Amniotic stem cell (primary cell): ENCODE results near the gene KCMF1.
"Not testable (repeated sequence)": the region's sequence is repeated elsewhere in the genome, so short reads cannot be mapped to it uniquely, and the experiment has no call there.

Source experiments
- DNase-seq: peaks from one replicate; lab custom pipeline; 2025; lab: John Stamatoyannopoulos, UW

The KCMF1 gene

GRCh38 chr2:84970868-84971509 lies at the start of gene KCMF1:
Gene KCMF1, plus strand, starts transcription at chr2:84971161. Its CDS starts 291 bp downstream, at chr2:84971452.
- peak; percentile 49 for DNase-seq

DNA sequence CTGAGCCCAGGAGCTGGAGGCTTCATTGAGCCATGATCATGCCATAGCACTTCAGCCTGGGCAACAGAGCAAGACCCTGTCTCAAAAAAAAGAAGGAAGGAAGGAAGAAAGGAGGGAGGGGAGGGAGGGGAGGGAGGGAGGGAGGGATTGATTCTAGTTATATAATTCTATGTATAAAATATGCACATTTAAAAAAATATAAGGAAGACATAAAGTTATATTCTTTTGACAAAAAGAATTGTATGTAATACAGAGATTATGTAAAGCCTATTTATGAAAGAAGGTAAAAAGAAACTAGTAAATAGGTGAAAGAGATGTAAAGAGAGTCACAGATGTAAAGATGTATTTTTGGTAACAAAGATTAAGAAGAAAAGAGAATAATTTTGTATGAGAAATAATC lies 48.0 kb upstream of the KCMF1 start:
- DNase-seq = no peak

DNA sequence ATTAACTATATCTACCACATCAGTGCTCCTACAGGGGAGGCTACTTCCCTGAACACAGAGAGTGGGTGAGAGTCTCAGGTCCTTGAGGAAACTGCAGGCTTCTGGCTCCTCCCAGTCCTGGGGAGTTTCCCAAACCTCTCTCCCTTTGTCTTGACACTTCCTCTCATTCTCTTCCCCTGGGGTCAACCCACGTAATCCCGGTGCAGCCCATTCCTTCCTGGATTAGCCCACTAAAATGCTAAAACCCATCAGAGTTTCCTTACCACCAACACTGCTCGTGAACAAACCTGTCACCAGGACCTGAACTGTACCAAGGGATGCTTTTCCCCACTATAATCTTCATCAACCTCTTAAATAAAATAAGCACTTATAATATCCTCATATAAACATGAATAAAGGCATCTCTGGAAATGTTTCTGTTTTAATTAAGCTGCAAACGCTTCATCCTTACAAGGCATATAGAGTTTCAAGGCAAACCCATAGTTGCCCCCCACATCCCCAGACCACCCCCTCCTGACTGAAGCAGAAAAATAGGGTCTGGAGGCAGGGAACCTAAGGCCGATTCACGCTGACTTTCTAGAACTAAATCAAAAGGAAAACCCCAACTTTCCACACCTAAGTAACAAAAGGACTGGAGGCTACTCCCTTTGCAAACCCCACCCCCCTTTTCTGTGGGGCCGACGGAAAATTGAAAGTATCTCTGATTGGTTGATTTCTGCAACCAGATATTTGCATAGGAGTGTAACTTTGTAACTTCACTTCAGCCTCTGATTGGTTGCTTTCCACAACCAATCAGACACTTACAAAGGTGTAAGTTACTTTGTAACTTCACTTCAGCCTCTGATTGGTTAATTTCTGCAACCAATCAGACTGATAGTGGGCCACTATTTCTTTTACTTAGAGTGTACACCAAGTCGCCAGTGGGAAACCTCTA lies 46.5 kb upstream of the KCMF1 start:
- DNase-seq = no peak

GRCh38 chr2:84925336-84925723 lies 45.6 kb upstream of the KCMF1 start:
- DNase-seq = no peak

DNA sequence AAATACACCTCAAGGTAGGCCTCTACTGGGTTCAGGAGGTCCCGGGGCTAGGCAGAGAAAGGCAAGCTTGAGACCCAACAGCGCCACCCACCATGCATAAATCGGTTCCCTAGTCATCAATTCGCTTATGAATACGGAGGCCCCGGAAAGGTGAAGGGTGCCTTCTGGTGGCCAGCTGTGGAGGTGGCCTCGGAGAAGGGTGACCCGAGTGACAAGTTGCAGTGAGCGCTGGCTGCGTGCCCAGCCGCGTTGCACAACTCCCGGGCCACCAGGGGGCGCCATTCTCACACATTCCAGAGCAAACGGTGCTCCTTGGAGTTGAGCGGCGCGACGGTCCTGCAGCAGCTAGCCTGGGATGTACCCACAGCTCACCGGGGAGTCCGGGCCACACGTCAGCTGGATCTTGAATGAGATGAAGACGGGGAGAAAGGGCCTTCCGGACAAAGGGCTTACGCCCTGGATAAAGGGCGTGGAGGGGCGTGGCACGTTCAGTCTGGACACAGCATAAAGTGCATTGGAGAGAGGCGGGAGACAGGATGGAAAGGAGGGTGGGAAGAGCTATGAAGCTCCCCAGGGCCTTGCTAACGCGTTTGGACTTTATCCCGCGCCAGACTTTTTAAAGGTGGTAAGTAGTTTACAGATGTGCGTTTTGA lies 45.1 kb upstream of the KCMF1 start:
- peak; percentile 82 for DNase-seq

- DNase-seq = no peak
Measured at GRCh38 chr2:84927275-84927627, 43.7 kb upstream of the KCMF1 start.

GRCh38 chr2:84931384-84931821 lies 39.6 kb upstream of the KCMF1 start:
- no peak for DNase-seq

DNA sequence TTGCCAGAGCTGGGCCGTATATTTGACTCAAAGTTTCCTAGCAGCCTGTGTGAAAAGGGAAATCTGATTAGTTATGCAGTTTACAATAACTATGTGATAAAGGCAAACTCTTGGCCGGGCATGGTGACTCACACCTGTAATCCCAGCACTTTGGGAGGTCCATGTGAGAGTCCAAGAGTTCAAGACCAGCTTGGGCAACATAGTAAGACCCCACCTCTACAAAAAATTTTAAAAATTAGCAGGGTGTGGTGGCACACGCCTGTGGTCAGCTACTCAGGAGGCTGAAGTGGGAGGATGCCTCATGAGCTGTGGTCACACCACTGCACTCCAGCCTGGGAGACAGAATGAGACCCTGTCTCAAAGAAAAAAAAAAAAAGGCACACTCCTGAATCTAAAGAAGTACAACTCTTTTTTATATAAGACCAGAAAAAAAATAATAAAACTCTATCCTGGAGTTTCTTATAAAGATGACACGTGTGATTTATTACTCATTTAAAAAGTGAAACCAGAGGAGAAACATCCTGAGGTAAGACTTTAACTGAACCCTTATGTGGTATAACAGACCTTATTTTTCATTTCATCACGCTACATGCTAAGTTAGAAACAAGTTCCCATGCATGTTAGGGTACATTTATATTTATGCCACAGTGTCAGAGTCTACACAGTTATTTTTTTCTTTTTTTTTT lies 32.6 kb upstream of the KCMF1 start:
- peak; percentile 9 for DNase-seq

DNA sequence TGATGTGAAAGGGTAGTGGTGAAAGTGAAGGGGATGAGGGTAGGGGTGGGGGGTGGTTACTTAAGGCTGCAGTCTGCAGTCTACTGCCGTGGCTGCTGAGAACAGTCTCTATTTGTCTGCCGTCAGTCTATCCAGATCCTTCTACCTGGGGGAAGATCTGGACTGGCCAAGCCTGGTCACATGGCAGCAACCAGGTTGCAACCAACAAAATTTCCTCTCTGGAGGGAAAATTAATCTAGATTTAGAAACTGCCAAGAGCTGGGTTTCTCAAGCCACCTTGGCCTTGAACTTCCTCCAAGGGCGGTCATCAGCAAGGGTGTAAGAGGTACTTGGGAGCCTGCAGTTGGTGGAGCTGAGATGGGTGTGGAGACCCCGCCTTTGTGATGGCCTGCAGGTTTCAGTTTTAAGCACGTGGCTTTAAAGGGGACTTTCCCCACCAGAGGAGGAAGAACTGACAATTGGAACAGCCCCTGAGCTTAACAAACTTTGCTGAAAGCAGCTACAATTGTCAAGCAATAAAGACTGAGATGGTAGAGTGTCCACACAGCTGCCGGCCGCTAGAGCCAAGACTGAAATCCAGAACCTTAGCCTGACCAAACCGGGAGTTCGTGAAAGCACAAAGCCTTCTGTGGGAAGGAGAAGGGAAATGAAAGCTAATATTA lies 31.4 kb upstream of the KCMF1 start:
- no peak for DNase-seq

- no peak for DNase-seq
Measured at GRCh38 chr2:84940088-84940470, 30.9 kb upstream of the KCMF1 start.

DNA sequence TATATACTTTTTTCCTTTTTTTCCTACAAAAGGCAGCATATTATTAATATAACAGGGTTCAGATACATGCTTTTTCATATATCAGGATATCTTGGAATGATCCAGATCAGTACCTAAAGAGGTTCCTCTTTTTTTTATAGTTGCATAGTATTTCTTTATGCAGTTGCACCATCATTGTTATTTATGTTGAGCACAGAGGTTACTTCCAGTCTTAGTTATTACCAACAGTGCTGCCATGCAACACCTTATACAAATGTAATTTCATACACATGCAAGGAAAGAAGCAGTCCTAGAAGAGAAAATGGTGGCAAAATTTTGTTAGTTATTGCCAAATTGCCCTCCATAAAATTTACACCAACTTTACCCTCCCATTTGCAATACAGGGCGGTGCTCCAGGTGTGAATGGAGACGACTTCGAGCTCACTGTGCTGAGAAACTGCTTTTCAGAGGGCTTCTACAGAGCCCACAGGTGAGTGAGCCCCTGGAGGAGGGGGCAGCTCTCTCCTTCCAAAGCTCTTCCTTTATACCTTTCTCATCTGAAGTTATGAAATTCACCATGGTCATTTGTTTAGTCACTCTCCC lies 30.0 kb upstream of the KCMF1 start:
- DNase-seq = no peak

GRCh38 chr2:84942166-84942565 lies 28.8 kb upstream of the KCMF1 start:
- no peak for DNase-seq

DNA sequence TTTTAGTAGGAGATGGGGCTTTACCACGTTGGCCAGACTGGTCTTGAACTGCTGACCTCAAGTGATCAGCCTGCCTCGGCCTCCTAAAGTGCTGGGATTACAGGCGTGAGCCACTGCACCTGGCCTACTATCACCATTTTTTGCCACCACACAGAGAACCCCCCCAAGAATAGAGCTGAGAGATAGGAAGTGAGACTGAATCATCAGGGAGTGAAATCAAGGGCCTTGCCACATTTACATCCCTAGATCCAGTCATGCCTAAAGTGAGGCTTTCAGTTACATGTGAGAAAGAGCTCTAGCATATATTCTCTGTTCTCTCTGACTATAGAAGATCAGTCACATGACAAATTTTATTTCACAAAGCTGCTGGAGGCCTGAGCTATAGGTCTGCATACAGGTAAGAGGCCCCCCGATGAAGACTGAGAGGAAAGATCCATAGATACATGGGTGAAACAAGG lies 28.0 kb upstream of the KCMF1 start:
- DNase-seq = no peak

DNA sequence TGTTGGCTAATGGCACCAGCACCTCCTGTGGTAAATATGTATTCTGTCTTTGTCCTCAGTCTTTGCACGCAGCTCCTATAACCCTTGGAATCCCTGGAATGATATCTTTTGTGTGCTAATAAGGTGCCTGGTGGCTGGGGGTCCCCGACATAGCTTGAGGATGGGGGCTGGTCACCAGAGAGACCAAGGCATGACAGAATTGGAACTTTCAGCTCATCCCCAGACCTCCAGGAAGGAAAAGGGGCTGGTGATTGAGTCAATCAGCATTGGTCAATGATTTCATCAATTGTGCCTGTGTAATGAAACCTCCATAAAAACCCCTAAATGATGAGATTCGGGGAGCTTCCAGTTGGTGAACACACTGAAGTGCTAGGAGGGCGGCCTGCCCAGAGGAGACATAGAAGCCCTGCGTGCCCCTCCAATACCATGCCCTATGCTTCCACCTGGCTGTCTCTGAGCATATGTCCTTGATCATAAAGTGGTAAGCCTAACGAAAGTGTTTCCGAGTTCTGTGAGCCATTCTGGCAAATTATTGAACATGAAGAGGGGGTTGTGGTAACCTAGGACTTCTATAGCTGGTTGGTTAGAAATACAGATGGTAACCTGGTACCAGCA lies 26.6 kb upstream of the KCMF1 start:
- DNase-seq = no peak

DNA sequence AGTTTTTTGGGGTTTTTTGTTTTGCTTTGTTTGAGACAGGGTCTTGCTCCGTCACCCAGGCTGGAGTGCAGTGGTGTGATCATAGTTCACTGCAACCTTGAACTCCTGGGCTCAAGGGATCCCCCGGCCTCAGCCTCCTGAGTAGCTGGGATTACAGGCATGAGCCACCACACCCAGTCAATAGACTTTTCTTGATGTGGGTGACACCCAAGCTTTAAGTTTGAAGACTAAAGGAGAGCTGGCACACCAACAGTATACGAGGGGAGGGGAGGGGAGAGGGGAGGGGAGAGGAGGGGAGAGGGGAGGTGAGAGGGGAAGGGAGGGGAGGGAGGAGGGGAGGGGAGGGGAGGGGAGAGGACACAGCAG lies 25.1 kb upstream of the KCMF1 start:
- not testable (repeated sequence) for DNase-seq

GRCh38 chr2:84946204-84947009 lies 24.6 kb upstream of the KCMF1 start:
- DNase-seq = peak; percentile 67

DNA sequence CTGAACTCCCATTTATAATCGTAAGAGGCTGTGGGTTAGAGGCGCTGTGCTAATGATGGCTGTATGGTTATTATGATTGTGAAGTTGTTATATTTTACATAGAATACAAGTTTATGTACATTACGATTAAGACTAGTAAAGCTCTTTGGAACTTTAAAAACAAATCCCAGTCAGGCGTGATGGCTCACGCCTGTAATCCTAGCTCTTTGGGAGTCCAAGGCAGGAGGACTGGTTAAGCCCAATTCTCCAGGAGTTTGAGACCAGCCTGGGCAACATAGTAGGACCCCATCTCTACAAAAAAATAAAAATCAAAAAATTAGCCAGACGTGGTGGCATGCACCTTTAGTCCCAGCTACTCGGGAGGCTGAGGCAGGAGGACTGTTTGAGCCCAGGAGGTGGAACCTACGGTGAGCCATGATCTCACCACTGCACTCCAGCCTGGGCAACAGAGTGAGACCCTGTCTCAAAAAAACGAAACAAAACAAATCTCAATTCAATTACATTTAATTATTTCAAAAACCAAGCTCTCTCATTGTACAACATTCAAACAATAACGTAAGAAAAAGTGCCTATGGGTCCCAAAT lies 23.9 kb upstream of the KCMF1 start:
- DNase-seq = no peak

- no peak for DNase-seq
Measured at GRCh38 chr2:84953535-84953934, 17.4 kb upstream of the KCMF1 start.

DNA sequence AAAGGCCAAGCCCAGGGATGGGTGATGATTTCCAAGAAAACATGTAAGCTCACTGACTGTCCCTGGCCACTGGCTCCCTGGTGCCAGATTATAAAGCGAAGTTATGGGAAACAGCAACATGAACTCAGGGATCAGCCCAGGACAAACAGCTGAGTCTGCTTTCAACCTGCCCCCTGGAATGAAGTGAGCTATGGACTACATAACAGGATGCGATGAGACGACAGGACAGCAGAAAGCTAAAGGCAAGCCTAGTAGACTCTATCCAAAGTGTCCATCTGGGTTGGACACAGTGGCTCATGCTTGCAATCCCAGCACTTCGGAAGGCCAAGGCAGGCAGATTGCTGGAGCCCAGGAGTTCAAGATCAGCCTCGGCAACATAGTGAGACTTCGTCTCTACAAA lies 16.6 kb upstream of the KCMF1 start:
- no peak for DNase-seq
